Measurements from ENCODE around the gene MRPL28.

DNA sequence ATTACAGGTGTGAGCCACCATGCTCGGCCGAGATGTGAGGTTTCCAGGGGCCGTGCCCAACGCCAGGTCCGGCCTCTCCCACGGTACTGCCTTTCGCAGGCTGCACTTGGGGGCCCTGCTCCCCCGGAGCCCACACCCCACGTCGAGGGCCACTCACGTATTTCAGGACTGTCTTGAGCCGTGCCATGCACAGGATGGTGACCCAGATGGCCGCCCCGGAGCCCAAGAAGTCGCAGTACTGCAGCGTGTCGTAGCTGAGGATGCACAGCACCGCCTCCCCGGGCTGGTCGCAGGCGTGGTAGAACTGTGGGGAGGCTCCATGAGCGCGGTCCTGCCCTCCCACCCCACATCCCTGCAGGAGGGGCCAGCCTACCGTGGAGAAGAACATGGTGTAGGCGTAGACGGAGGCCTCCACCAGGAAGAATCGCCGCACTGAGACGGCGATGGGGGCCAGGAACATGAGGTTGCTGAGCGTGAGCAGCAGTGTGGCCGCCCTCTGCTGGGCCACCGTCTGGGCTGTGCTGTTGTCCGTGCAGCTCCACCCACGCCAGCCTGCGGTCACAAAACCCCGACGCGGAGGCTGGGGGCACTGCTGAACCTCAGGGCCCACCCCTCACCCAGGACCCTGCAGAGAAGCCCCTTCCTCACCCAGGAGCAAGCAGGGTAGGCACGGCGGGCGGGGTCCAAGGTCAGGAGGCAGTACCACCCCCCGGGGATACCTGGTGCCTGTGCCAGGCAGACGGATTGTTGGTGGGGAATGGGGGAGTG is 3.7 kb upstream of the MRPL28 start:
- TF ChIP-seq, protein P1, sequence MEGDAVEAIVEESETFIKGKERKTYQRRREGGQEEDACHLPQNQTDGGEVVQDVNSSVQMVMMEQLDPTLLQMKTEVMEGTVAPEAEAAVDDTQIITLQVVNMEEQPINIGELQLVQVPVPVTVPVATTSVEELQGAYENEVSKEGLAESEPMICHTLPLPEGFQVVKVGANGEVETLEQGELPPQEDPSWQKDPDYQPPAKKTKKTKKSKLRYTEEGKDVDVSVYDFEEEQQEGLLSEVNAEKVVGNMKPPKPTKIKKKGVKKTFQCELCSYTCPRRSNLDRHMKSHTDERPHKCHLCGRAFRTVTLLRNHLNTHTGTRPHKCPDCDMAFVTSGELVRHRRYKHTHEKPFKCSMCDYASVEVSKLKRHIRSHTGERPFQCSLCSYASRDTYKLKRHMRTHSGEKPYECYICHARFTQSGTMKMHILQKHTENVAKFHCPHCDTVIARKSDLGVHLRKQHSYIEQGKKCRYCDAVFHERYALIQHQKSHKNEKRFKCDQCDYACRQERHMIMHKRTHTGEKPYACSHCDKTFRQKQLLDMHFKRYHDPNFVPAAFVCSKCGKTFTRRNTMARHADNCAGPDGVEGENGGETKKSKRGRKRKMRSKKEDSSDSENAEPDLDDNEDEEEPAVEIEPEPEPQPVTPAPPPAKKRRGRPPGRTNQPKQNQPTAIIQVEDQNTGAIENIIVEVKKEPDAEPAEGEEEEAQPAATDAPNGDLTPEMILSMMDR (IDR thresholded peaks at IDR 0.05; ENCODE audit: borderline replicate concordance, extremely low read depth, low read length, poor library complexity, severe bottlenecking): no peak
- no peak for TF ChIP-seq EZH2 (IDR thresholded peaks at IDR 0.05; ENCODE audit: borderline replicate concordance, low read depth, low read length, severe bottlenecking)

All from DND-41 (cell line).